Thyroid gland (tissue), 4 donors: Measurements from ENCODE around the gene MB. TPM values are rescaled to one million over a fixed set of nuclear protein-coding genes. Genes with fewer than 3 reads are reported as not detected.

Experiments
- DNase-seq, 2 donors: peaks; one replicate each; pipeline ENCODE4 v3.0.0-alpha.2; 2019
- H3K27ac ChIP-seq, 3 donors: fragments of 200-600 bp; sonication (generic); 1 replicate in 2 of 3; 2 replicates in 1 of 3; pipeline ENCODE4 v1.5.1; 2016 to 2019; ENCODE audit warnings: mild to moderate bottlenecking in 1 of 3, moderate library complexity in 1 of 3
- H3K27me3 ChIP-seq: fragments of 200-600 bp; sonication (generic); one replicate; pipeline ENCODE4 v1.5.1; 2019
- H3K36me3 ChIP-seq, 2 donors: fragments of 200-600 bp; sonication (generic); one replicate each; pipeline ENCODE4 v1.5.1; 2016 to 2019
- H3K4me1 ChIP-seq, 2 donors: fragments of 200-600 bp; sonication (generic); one replicate each; pipeline ENCODE4 v1.5.1; 2017 to 2019
- H3K4me3 ChIP-seq, 3 donors: fragments of 200-600 bp; sonication (generic); replicated peaks in 1 of 3; 1 replicate in 2 of 3; 2 replicates in 1 of 3; pipeline ENCODE4 v1.5.1; 2016; ENCODE audit warnings: mild to moderate bottlenecking in 1 of 3
- H3K9me3 ChIP-seq: fragments of 200-600 bp; sonication (generic); one replicate; pipeline ENCODE4 v1.5.1; 2017
- CTCF ChIP-seq, 6 experiments: fragments of 200-600 bp in 3 of 6; fragments of 450-650 bp in 3 of 6; sonication (generic) in 3 of 6; IDR thresholded peaks; one replicate each; pipeline ENCODE4 v1.5.1; 2016 to 2019; ENCODE audit warnings: antibody characterized with exemption in 6 of 6, mild to moderate bottlenecking in 2 of 6, inconsistent platforms in 1 of 6, moderate library complexity in 1 of 6
- POLR2A ChIP-seq, 2 donors: fragments of 450-650 bp; IDR thresholded peaks; one replicate each; pipeline ENCODE4 v1.6.1; 2017; ENCODE audit warnings: antibody characterized with exemption in 2 of 2, mild to moderate bottlenecking in 2 of 2, moderate library complexity in 1 of 2
- WGBS, 2 donors: methylation state at CpG; one replicate each; pipeline ENCODE4 v1.1.5; 2017; 5-methylcytosine and 5-hydroxymethylcytosine counted together
- intact Hi-C: fragments of 100-400 bp; cut with DNase I; formaldehyde crosslinking; loops from one replicate; pipeline ENCODE4 v1.15.1; 2023
- total RNA-seq, 4 donors: library from RNA; depleted of rRNA; stranded (reverse); fragments of >200 nt; gene quantifications; one replicate each; pipeline ENCODE4 v1.2.3, GENCODE V29; 2016

The MB gene
- total RNA-seq, 4 donors from 2014 or later: 0.45 to 1.8 TPM; not detected in 2

GRCh38 chr22:35567351-35568141, 49.6 kb downstream of the MB start:
- intact Hi-C loops: no loop called here
- 59 to 72% methylated on average over 11 to 23 of the region's 23 CpGs for WGBS, 2 donors

GRCh38 chr22:35564975-35565867, 51.9 kb downstream of the MB start:
- TF ChIP-seq POLR2A (IDR thresholded peaks at IDR 0.05) (no peak), CTCF (IDR thresholded peaks at IDR 0.05) (no peak)
- H3K27ac ChIP-seq: no peak overlapping the region
- H3K4me1 ChIP-seq: peaks cover 0 to 7% of the 10 kb centered on the region in 2 donors
- intact Hi-C loops: no loop called here
- no peaks in the 10 kb centered on the region for H3K27me3 ChIP-seq
- H3K4me3 ChIP-seq: no peak overlapping the region
- WGBS, 2 donors: 65 to 70% methylated on average over 10 of the region's 10 CpGs
- no peaks in the 10 kb centered on the region for H3K9me3 ChIP-seq
- DNase-seq: no peak
- H3K36me3 ChIP-seq: no peaks in the 10 kb centered on the region

More at GRCh38 chr22:35567351-35568141, 49.6 kb downstream of the MB start:
- Histone ChIP-seq H3K4me1 (peaks cover 0 to 7% of the 10 kb centered on the region in 2 donors), H3K27me3 (no peaks in the 10 kb centered on the region), H3K27ac (no peak overlapping the region), H3K4me3 (no peak overlapping the region), H3K36me3 (no peaks in the 10 kb centered on the region), H3K9me3 (no peaks in the 10 kb centered on the region)
- DNase-seq: no peak
- no peak for TF ChIP-seq CTCF (IDR thresholded peaks at IDR 0.05)
- no peak for TF ChIP-seq POLR2A (IDR thresholded peaks at IDR 0.05)

- no peak for TF ChIP-seq CTCF (IDR thresholded peaks at IDR 0.05)
- no peak for TF ChIP-seq POLR2A (IDR thresholded peaks at IDR 0.05)
- H3K27me3 ChIP-seq: no peaks in the 10 kb centered on the region
- H3K4me1 ChIP-seq: no peaks in the 10 kb centered on the region
- intact Hi-C loops: no loop called here
- H3K36me3 ChIP-seq: no peaks in the 10 kb centered on the region
- H3K9me3 ChIP-seq: no peaks in the 10 kb centered on the region
- H3K4me3 ChIP-seq: no peak overlapping the region
- no peak overlapping the region for H3K27ac ChIP-seq
- no peak for DNase-seq
- 80 to 87% methylated on average over 7 of the region's 7 CpGs for WGBS, 2 donors
These were observed 53.9 kb downstream of the MB start for GRCh38 chr22:35563211-35563610.

GRCh38 chr22:35561796-35562526, 55.2 kb downstream of the MB start:
- intact Hi-C loops: no loop called here
- TF ChIP-seq CTCF (IDR thresholded peaks at IDR 0.05): no peak
- no peak for TF ChIP-seq POLR2A (IDR thresholded peaks at IDR 0.05)
- Histone ChIP-seq H3K27me3 (no peaks in the 10 kb centered on the region), H3K4me1 (no peaks in the 10 kb centered on the region), H3K36me3 (no peaks in the 10 kb centered on the region), H3K27ac (no peak overlapping the region), H3K9me3 (no peaks in the 10 kb centered on the region), H3K4me3 (no peak overlapping the region)
- DNase-seq: no peak
- WGBS, 2 donors: 85 to 90% methylated on average over 20 of the region's 20 CpGs
